ENCODE results near the gene TTN. TPM values are rescaled to one million over a fixed set of nuclear protein-coding genes. Genes with fewer than 3 reads are reported as not detected.

TTN gene
- polyA plus RNA-seq, 4 donors: 0.96 to 1.2 (median 1.1) TPM

Other genes starting within 250 kb of the TTN start
- gene CCDC141, start 242.7 kb upstream of the TTN start, polyA plus RNA-seq (ENCODE audit: insufficient read length in 4 of 4): 1 to 10 TPM in 1 of 4 donors, under 1 TPM in 3; 0.09 to 1.6 (median 0.33) TPM

All from left renal pelvis (tissue), 4 donors.